Measurements from ENCODE around the gene USP46.

- TF ChIP-seq CTCF (conservative IDR thresholded peaks at IDR 0.05), result no peak
- no peak for TF ChIP-seq ZFX (IDR thresholded peaks at IDR 0.05)
Measured at GRCh38 chr4:52575406-52575805, 83.7 kb downstream of the USP46 start.
